Right renal pelvis (tissue), 4 donors: Measurements from ENCODE around the gene CD83. TPM values are rescaled to one million over a fixed set of nuclear protein-coding genes. Genes with fewer than 3 reads are reported as not detected.

Experiments
- DNase-seq, 4 donors: peaks; one replicate each; pipeline ENCODE4 v3.0.0-alpha.2; 2013; ENCODE audit warnings: low read depth in 4 of 4, low spot score in 3 of 4, missing footprints in 1 of 4
- polyA plus RNA-seq, 4 donors: library from polyadenylated mRNA; unstranded; fragments of 120-200 nt; gene quantifications; one replicate each; pipeline ENCODE4 v1.2.1, GENCODE V29; 2013; ENCODE audit not compliant: insufficient read length in 4 of 4

The CD83 gene
- polyA plus RNA-seq, 4 donors, result 10.3 to 16.6 (median 13.2) TPM

DNA sequence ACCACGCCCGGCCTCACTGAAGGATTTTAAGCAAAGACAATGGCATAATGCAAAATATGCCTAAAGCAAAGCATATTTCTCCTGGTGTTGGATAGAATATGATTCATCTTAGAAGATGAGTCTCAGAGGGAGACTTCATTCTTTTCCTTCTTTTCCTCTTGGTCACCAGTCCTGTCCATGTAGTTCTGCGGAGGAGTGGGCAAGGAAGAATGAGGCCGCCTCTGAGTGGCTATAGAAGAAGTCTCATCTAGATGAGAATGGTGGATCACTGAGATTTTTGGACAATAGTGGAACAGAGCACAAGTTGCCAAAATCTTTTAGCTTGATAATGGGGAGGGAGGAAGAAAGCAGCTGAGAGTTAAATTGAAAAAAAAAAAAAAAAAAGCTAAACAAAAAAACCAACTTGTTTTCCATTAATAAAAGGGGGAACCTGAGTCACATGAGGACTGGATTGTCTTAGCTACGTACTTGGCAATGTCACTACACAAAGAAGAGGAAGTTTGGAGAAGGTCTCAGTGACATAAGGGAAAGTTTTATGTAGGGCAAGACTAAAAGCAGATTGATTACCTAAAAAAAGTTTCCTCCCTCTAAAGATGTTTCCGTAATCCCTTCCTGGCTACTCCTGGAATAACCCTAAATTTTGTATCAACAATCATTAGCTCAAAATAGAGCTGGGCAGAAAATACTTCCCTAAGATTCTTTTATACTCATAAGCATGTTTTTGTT, 6.0 kb downstream of the CD83 start:
- no peak for DNase-seq

DNA sequence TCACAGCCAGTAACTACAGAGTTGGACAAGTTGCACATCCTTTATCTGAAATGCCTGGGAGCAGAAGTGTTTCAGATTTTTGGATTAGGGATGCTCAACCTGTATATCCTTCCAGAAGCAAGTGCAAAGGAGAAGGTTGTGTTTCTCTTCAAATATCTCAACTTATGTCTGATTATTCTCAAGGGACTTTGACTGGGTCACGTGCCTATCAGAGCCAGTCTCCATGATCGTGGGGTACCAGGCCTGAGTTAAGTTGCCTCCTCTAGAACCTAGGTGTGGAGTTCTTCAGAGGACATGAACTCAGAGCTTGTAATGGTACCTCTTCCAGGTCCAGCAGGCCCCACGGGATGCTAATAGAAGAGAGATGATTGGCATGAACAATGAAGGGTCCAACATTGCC, 7.8 kb downstream of the CD83 start:
- DNase-seq, result no peak

DNA sequence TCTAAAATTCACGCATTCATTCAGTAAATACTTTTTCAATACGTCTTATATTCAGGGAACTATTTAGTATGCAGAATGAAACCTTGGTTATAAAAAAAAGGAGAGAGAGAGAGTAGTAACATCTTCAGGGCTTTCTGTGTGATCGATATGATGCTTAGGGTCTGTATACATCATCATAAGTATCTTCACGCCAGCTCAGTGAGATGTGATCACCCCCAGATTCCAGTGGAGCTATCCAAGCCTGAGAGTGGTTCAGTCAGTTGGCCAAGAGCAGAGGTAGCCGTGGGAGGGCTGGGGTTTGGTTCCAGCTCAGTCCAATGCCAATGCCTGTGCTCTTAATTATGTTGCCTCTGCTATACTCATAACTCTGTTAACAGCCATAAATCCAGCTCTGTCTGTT, 8.6 kb downstream of the CD83 start:
- no peak for DNase-seq

DNA sequence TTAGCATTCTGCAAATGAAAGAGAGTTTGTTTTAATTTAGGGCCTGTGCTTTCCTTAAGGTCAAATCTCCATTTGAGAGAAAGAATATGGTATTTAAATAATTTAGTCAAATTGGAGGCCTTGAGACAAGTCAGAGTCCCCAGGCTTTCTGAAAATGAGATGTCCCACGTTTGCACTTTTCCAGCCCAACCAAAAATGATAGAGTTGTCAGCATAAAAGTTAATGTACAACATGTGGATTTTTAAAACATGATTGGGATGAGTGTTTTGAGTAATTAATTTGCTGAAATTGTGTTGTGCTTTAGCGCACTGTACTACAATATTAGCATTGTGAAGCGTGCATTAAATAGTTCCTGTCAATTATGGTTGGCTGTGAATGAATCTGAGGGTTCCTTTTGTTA, 10.0 kb downstream of the CD83 start:
- no peak for DNase-seq

DNA sequence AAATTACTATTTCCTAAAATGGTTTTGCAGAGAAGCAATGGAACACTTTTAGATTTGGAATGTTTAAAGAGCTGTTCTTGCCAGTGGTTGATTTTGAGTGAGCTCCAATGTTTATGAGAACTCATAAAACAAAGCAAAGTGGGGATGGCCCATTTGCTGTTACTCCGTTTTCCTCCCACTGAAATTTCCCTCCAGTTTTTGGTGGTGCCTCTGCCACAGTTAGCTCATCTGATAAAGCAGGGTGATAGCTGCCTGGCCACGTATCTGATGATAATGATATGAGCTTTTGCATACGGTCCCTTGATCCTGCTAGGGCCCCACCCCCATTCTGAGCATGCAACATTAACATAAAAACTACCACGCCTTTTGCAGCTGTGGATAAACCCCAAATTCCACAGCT, 10.4 kb downstream of the CD83 start:
- no peak for DNase-seq

DNA sequence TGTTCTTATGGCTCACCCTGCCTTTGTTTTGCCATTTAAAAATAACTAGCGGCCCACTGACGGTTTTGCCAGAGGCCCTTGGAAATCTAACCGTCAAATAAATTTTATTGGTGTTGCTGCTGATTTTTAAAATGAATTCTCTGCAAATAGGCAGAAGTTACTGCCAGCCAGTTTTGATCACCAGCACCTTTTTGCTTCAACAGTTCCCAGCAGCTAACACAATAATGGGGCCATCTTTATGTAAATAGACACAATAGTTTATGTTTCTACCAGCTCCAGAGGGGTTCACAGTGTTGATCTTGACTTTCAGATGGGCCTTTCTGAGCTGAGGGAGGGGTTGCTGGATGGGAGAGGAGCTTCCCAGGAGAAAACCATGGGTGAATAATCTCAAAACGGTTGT, 11.2 kb downstream of the CD83 start:
- DNase-seq, result no peak

DNA sequence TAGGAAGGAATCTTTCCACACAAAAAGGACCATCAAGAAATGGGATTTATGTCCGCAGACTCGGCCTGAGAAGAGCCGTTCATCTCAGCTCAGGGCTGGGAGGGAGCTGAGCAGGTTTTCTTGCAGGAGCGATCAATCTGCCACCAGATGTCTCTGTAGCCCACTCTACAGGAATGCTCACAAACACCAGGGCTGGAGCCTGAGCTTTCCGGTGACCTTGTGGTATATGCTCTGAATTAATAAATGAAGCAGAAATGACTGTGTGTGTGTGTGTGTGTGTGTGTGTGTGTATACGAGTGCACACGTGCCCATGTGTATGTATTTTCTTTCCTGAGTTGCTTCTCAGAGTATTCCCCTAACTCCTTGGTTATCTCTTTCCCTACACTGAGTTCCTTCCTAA, 12.0 kb downstream of the CD83 start:
- DNase-seq, result peak in 3 of 4 donors; percentile 60 to 66 (median 63)

DNA sequence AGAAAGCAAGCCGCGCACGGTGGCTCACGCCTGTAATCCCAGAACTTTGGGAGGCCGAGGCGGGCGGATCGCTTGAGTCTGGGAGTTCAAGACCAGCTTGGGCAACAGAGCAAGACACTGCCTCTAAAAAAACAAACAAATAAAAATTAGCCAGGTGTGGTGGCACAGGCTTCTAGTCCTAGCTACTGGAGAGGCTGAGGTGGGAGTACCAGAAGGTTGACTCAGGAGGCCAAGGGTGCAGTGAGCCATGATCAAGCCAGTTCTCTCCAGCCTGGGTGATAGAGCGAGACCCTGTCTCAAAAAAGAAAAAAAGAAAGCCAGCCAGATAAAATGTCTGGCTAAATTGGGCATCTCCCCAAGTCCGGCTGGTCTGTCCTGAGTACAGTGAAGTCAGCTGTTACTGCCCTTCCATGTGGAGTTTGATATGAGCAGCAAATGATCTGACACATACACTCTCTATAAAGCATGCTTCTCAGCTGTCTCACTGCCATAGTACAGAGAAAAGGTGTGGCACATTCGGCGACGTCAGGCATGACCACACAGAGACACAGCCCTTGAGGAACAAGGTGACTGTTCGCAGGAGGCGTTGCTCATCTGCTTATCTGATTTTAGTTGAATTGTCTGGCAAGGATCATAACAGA, 13.0 kb downstream of the CD83 start:
- no peak for DNase-seq

DNA sequence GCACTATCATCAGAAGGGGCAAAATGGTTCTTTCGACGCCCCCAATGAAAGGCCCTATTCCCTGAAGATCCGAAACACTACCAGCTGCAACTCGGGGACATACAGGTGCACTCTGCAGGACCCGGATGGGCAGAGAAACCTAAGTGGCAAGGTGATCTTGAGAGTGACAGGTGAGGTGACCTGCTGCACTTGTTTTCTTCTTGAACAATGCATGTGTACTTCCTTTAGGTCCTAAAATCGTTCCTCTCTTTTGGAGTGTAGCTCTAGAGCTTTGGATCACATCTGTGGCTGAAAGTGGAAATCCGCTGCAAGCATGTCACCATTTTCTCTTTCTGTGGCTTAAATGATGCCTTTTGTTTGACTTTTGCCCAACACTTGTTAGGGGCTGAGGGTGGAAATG, 14.0 kb downstream of the CD83 start:
- DNase-seq, result no peak

DNA sequence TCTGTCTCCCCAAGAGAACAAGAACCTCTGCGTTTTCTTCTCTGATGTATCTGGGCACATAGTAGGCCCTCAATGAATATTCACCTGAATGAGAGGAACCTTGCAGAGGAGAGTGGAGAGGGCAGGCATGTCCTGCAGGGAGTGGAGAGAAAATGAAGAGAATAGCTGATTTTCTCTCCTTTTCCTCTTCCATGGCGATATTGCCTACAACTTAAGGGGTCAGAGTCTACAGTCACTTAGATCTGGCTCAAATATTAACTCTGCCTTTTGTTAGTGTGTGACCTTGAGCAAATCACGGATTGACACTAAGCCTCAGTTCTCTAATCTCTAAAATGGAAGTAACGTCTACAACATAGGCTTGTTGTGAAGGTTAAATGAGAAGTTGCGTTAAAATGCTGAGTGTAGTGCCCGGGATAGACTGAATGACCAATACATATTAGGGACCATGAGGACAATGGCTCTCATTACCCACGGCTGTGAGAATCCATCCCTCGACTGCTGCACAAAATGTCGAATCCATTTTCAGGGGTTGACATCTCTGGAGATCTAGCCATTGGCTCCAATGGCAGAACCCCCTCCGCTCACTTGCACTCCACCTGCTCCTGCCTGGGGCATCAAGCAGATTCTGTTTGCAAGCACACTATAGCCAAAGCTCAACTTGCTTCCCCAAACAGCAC, 14.8 kb downstream of the CD83 start:
- DNase-seq, result no peak

DNA sequence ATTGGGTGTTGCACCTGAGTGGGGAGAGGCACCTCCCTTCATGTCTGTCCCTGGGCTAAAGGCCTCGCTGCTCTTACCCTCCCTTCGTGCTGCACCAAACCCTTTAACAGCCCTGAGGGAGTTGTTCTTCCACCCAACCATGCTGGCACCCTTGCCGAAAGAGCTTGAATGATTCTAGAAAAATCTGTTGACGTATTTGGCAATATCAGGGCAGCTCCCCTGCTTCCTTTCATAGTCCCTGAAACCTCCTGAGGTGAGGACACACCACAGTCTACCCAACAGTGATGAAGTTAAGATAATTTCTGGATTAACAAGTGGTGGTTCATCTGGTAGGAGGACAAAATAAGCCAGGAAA, 15.3 kb downstream of the CD83 start:
- no peak for DNase-seq

DNA sequence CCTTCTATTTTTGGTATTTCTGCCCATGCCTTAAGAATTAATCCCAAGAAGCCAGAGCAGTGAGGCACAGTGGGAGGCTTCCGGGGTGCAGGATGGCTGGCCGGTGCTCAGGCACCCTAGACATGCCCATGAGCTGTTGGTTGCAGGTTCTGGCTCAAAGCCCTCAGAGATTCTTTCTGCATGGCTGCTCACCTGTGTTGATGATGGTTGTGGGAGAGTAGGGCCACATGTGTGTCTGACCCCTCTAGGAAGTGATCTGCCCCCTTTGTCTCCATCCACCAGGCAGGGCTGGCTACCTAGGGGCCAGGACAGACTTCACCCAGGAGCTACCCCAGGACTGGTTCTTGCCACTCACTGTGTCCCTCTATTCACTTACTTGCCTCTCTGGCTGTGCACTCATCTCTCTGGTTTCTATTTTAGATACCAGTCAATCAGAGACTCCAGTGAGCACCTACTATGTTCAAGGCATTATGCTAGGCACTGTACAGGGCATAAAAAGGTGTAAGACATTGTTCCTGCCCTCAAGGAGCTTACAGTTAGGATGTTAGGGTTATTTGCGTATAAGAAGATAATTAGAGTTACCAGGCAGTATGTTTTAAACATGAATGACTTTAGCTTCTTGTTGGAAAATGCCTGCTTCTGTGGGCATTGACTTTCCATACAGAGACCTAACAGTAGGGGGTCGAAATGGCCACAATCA, 16.8 kb downstream of the CD83 start:
- no peak for DNase-seq

DNA sequence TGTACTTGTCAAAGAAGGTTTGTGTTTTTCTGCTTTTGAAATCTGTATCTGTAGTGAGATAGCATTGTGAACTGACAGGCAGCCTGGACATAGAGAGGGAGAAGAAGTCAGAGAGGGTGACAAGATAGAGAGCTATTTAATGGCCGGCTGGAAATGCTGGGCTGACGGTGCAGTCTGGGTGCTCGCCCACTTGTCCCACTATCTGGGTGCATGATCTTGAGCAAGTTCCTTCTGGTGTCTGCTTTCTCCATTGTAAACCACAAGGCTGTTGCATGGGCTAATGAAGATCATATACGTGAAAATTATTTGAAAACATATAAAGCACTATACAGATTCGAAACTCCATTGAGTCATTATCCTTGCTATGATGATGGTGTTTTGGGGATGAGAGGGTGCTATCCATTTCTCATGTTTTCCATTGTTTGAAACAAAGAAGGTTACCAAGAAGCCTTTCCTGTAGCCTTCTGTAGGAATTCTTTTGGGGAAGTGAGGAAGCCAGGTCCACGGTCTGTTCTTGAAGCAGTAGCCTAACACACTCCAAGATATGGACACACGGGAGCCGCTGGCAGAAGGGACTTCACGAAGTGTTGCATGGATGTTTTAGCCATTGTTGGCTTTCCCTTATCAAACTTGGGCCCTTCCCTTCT, 18.4 kb downstream of the CD83 start:
- no peak for DNase-seq

DNA sequence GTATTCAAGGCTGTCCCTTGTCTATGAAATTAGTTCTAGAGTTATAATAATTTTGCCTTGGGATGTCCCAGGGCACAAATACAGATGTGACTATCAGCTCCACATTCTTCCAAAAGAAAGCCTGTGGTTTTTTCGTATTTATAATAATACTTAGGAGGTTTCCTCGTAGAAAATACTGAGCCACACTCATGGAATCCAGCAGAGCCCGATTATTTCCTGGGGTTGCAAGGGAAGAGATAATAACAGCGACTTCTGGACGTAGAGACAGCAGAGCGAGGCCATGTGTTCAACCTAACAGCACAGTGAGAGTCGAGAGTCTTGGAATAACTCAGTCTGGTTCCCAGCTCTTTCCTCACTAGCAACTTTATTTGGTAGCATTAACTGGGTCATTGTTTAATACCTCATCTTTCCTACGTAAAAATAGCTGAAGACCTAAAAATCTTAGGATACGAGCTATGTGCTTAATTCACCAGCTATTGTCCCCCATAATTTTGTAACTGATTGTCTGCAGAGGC, 21.2 kb downstream of the CD83 start:
- DNase-seq, result no peak

DNA sequence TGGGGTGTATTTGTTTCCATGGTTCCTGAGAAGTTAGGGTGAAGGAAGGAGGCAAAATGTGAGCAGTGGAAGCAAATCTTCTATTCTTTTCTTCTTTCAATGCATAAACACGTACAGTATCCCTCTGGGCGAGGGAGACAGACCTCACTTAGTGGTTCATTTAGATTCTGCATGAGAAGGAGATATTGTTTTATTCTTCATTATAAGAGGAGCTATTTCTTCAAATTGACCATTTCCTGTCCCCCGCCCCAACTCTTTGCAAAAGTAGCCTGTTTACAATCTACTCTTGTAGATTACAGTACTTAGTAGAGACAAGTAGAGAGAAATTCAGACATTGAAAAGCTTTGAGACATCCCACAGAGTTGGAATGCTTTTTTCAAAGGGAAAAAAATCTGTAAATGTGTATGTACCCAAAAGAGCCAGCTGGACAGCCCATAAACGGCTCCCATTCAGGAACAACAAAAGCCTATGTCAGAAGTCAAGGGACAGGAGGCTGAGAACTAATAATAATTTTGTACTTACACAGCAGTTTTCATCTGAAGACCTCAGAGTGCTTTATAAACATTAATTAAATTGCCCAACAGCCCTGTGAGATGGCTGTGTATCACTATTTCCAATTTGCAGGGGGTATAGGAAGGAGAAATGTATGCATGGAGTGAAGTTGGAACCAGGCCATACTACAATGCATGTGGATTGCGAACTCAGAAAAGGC, 23.9 kb downstream of the CD83 start:
- no peak for DNase-seq

DNA sequence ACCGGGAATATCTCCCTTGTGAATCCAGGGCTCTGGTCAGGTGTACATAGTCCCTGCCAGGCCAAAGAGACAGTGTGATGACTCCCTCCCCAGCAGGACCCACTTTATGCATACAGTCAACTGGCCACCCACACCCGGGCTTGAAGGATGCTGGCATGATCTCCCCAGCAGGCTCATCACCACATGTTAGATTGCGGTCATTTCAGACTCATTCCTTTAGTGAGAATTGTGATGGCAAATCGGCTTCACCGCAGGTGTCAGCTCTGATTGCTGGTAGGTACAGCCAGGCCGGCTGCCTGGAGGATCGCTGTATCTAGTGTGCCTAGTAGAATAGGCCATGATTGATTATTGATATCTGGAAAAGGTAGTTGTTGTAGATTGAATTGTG, 24.5 kb downstream of the CD83 start:
- no peak for DNase-seq

DNA sequence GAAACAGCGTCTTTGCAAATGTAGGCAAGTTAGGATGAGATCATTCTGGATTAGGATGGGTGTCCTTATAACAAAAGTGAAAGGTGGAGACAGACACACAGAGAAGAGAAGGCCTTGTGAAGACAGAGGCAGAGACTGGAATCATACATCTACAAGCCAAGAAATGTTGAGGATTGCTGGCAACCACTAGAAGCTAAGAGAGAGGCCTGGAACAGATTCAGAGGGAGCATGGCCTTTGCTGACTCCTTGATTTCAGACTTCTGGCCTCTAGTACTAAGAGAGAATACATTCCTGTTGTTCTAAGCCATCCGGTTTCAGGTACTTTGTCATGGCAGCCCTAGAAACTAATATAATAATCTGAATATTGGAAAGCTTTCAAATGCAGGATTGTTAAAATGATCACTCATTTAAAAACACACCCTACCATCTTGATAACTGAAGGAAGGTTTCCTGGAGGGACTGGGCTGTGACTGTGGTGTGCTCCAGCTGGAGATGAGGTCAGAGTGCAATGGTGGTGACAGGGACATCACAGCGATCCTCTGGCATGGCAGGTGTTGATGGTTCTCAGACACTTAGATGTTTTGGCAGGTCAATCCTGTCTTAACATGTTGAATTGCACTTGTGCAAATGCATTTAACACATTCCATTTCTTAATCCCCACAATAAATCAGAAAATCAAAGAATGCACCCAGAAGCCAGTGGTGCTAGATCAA, 25.1 kb downstream of the CD83 start:
- no peak for DNase-seq

DNA sequence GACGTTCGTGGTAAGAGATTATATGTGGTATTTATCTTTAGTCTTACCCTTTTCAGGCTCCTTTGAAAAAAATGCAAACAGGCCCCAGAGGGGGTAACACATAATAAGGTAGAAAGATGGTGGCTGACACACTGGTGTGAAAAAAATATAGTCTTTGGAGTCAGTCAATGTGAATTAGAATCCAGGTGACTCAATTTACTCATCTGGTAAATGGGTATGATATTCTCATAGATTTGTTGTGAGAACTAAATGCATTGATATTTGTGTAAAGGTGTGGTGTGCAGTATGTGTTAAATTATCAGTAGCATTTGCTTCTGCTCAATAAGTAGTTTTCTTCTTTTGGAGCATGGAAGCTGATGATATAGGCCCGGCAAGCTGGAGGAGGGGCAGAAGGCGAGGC, 25.7 kb downstream of the CD83 start:
- no peak for DNase-seq

DNA sequence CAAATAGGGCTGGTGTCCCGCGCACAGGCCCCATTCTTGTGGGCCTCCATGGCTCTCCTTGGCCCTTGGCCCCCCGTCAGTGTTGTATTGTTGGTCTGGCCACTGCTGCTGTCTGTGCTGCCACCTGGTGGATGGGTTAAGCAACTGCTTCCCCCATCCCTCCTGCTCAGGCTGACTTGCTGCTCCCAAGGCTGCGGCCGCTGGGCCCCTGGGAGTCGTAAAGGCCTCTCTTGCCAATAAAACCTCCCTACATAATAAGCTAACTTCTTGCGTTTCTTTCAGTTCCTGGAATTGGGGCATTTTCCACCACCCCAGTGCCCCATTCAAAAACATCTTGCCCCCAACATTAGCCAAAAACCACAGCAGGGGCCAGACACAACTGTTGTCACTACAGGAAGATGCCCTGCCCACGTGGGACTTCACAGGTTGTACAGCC, 27.1 kb downstream of the CD83 start:
- DNase-seq, result peak in 1 of 4 donors; percentile 51
